ENCODE measurements around the gene SERPINB1. TPM values are rescaled to one million over a fixed set of nuclear protein-coding genes. Genes with fewer than 3 reads are reported as not detected.

SERPINB1 gene
- total RNA-seq, 1 experiment from 2014 or later: 73.2 TPM

DNA sequence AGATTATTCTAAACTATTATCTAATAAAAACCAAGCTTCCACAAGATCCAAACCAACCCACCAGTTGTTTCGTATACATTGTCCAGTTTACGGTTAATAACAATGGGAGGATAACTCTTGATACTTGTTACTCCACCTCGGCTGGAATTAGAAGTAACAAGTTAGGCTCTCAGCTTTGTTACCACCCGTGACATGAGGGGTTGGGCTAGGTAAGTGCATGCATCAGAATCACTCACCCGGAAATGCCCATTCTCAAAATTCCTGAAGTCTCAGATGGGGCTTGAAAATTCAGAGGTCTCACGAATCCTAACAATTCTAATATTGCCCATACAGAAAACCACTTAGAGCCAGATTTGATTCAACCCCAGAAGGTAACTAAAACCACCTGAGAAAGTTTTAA is 27.0 kb upstream of the SERPINB1 start:
- Histone ChIP-seq H3K9ac (ENCODE audit: low read length) (no peak overlapping the region), H3K79me2 (ENCODE audit: insufficient read depth, low read length) (no peaks in the 10 kb centered on the region), H3K27me3 (ENCODE audit: insufficient read depth, low read length) (no peaks in the 10 kb centered on the region), H3K4me3 (replicated peaks in 1 of 2; ENCODE audit: low read depth in 1 of 2, low read length in 2 of 2) (no peak overlapping the region), H3K27ac (ENCODE audit: low read depth, low read length) (no peak overlapping the region), H3K36me3 (ENCODE audit: control insufficient read depth in 1 of 2, insufficient read depth in 2 of 2, low read length in 2 of 2) (no peaks in the 10 kb centered on the region), H3K4me2 (ENCODE audit: low read length) (no peak overlapping the region), H4K20me1 (ENCODE audit: insufficient read depth) (no peaks in the 10 kb centered on the region), H3K4me1 (ENCODE audit: control insufficient read depth in 1 of 2, insufficient read depth in 2 of 2, low read length in 2 of 2) (peaks cover 13 to 31% of the 10 kb centered on the region in 2 experiments), H2AFZ (ENCODE audit: low read depth, low read length, poor library complexity, severe bottlenecking) (no peak overlapping the region), H3K9me2 (ENCODE audit: insufficient read depth) (no peaks in the 10 kb centered on the region), H3K9me3 (ENCODE audit: control insufficient read depth in 1 of 2, insufficient read depth in 1 of 2, low read depth in 1 of 2, low read length in 2 of 2) (no peaks in the 10 kb centered on the region)
- BruUV-seq (replicated peaks): TSS peak; percentile 97
- ATAC-seq (no peak), DNase-seq (ENCODE audit: low read depth, low spot score) (no peak)
- POLR2A ChIA-PET: interaction anchor here (0.8 to 3.6 kb wide), 11 partner anchors 9 to 77 kb away, joined by 3 to 20 read pairs (median 8); partner anchors contain the start of gene SERPINB1
- RAD21 ChIA-PET (ENCODE audit: low non-redundant PET in 1 of 2, low total read pairs in 2 of 2, uncharacterized antibody in 2 of 2, unreplicated experiment in 2 of 2): no interaction called here
- CTCF ChIA-PET: interaction anchor here (1.3 to 2.4 kb wide), 2 partner anchors 22 to 130 kb away, joined by 3 to 8 read pairs; no protein-coding TSS in a partner anchor
- TF ChIP-seq POLR2A (IDR thresholded peaks at IDR 0.05; ENCODE audit: borderline replicate concordance, extremely low read depth, insufficient read depth, insufficient read length) (no peak), CBX3 (IDR thresholded peaks at IDR 0.05; ENCODE audit: low read depth) (no peak), POLR2AphosphoS5 (IDR thresholded peaks at IDR 0.05; ENCODE audit: low read depth, low read length) (no peak), EZH2 (IDR thresholded peaks at IDR 0.05) (no peak), SIN3A (IDR thresholded peaks at IDR 0.05; ENCODE audit: low read depth) (no peak), FOSL1 (IDR thresholded peaks at IDR 0.05; ENCODE audit: low read depth) (no peak), TCF7L2 (IDR thresholded peaks at IDR 0.05; ENCODE audit: borderline replicate concordance, extremely low read depth, insufficient read depth, insufficient read length) (no peak), ELF1 (IDR thresholded peaks at IDR 0.05; ENCODE audit: borderline replicate concordance, low read depth) (no peak), EZH2phosphoT487 (IDR thresholded peaks at IDR 0.05; ENCODE audit: borderline replicate concordance) (no peak), ZNF274 (IDR thresholded peaks at IDR 0.05; ENCODE audit: low read depth, low read length) (no peak), JUND (IDR thresholded peaks at IDR 0.05) (no peak), YY1 (IDR thresholded peaks at IDR 0.05; ENCODE audit: extremely low read depth, insufficient replicate concordance, low read depth, low read length) (no peak)
- TF ChIP-seq, protein P1, sequence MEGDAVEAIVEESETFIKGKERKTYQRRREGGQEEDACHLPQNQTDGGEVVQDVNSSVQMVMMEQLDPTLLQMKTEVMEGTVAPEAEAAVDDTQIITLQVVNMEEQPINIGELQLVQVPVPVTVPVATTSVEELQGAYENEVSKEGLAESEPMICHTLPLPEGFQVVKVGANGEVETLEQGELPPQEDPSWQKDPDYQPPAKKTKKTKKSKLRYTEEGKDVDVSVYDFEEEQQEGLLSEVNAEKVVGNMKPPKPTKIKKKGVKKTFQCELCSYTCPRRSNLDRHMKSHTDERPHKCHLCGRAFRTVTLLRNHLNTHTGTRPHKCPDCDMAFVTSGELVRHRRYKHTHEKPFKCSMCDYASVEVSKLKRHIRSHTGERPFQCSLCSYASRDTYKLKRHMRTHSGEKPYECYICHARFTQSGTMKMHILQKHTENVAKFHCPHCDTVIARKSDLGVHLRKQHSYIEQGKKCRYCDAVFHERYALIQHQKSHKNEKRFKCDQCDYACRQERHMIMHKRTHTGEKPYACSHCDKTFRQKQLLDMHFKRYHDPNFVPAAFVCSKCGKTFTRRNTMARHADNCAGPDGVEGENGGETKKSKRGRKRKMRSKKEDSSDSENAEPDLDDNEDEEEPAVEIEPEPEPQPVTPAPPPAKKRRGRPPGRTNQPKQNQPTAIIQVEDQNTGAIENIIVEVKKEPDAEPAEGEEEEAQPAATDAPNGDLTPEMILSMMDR (IDR thresholded peaks at IDR 0.05 in 2 of 3, conservative IDR thresholded peaks at IDR 0.05 in 1 of 3; ENCODE audit: borderline replicate concordance in 1 of 3, insufficient read depth in 1 of 3, low read depth in 2 of 3, low read length in 2 of 3): no peak
- TF ChIP-seq, protein P2, sequence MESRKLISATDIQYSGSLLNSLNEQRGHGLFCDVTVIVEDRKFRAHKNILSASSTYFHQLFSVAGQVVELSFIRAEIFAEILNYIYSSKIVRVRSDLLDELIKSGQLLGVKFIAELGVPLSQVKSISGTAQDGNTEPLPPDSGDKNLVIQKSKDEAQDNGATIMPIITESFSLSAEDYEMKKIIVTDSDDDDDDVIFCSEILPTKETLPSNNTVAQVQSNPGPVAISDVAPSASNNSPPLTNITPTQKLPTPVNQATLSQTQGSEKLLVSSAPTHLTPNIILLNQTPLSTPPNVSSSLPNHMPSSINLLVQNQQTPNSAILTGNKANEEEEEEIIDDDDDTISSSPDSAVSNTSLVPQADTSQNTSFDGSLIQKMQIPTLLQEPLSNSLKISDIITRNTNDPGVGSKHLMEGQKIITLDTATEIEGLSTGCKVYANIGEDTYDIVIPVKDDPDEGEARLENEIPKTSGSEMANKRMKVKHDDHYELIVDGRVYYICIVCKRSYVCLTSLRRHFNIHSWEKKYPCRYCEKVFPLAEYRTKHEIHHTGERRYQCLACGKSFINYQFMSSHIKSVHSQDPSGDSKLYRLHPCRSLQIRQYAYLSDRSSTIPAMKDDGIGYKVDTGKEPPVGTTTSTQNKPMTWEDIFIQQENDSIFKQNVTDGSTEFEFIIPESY (IDR thresholded peaks at IDR 0.05; ENCODE audit: extremely low read depth, insufficient replicate concordance, low read length): no peak
- intact Hi-C loops (cut with micrococcal nuclease): no loop called here
